Activated naive CD4-positive, alpha-beta T cell treated with anti-CD3 and anti-CD28 coated beads, Interleukin-2, amount 10 ng/mL, durations not matched to agents 7 days and 5 days (primary cell): ENCODE data around the gene MTAP.
A peak's percentile ranks its signal among the peaks of the same experiment; 100 is the strongest.
"Not testable (repeated sequence)": the region's sequence is repeated elsewhere in the genome, so short reads cannot be mapped to it uniquely, and the experiment has no call there.

ENCODE experiments used
- CTCF ChIA-PET: fragments of 350-600 bp; sonication (Branson Sonifier 250); formaldehyde crosslinking; loops from one replicate; lab custom pipeline; 2021; ENCODE audit warnings: antibody characterized with exemption; lab: Charles Lee
- DNase-seq: peaks from one replicate; pipeline ENCODE4 v3.0.0-alpha.2; 2020
- H3K27ac Mint-ChIP-seq: one replicate; pipeline ENCODE4 v1.8.0; 2021; ENCODE audit warnings: mild to moderate bottlenecking, moderate library complexity, mixed read lengths
- H3K27me3 Mint-ChIP-seq: one replicate; pipeline ENCODE4 v1.8.0; 2021; ENCODE audit warnings: mild to moderate bottlenecking, mixed read lengths
- H3K36me3 Mint-ChIP-seq: one replicate; pipeline ENCODE4 v1.8.0; 2021; ENCODE audit warnings: mixed read lengths
- H3K4me1 Mint-ChIP-seq: one replicate; pipeline ENCODE4 v1.8.0; 2021; ENCODE audit warnings: mixed read lengths
- H3K4me3 Mint-ChIP-seq: one replicate; pipeline ENCODE4 v1.8.0; 2021; ENCODE audit warnings: mild to moderate bottlenecking, moderate library complexity, mixed read lengths
- H3K9me3 Mint-ChIP-seq: one replicate; pipeline ENCODE4 v1.8.0; 2021; ENCODE audit warnings: mixed read lengths

Gene MTAP

DNA sequence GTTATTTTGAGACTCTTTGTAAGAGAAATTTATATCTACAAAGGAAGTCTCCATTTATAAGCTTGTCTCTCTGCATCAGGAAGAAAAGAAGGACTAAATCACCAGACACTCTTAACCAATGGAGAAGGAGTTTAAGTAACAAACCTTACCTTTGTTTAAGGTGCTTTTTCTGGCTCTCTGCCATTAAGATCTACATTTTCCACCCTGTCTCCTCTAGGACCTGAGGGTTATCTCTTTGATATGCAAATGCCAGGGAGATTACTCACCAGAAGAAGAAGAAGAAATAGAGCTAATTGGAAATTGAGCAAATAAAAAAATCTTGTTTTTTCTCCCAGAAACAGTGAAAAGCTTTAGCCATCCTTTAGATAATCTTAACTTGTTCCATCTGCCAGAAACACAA is 130.8 kb downstream of the MTAP start:
- H3K36me3 Mint-ChIP-seq, result peaks cover 8% of the 10 kb centered on the region
- no peak for DNase-seq
- H3K9me3 Mint-ChIP-seq, result no peaks in the 10 kb centered on the region
- peaks cover 3% of the 10 kb centered on the region for H3K27me3 Mint-ChIP-seq
- H3K4me1 Mint-ChIP-seq, result no peaks in the 10 kb centered on the region
- H3K27ac Mint-ChIP-seq, result no peak overlapping the region
- CTCF ChIA-PET, result no interaction called here
- H3K4me3 Mint-ChIP-seq, result no peak overlapping the region

DNA sequence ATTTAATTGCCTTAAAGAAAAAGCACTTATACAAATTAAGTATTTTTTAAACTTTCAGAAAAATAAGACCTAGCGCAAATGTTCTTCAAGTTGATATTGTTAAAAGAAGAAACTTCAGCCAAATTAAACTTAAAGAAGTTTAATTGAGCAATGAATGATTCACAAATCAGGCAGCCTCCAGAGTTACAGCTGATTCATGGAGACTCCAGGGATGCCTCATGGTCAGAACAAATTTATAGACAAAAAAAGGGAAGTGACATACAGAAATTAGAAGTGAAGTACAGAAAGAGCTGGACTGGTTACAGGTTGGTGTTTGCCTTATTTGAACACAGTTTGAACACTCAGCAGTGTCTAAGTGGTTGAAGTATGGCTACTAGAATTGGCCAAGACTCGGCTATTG is 131.4 kb downstream of the MTAP start:
- H3K9me3 Mint-ChIP-seq, result no peaks in the 10 kb centered on the region
- no peak overlapping the region for H3K4me3 Mint-ChIP-seq
- no peak for DNase-seq
- CTCF ChIA-PET, result no interaction called here
- H3K4me1 Mint-ChIP-seq, result no peaks in the 10 kb centered on the region
- H3K27ac Mint-ChIP-seq, result no peak overlapping the region
- H3K27me3 Mint-ChIP-seq, result peaks cover 4% of the 10 kb centered on the region
- peaks cover 8% of the 10 kb centered on the region for H3K36me3 Mint-ChIP-seq

DNA sequence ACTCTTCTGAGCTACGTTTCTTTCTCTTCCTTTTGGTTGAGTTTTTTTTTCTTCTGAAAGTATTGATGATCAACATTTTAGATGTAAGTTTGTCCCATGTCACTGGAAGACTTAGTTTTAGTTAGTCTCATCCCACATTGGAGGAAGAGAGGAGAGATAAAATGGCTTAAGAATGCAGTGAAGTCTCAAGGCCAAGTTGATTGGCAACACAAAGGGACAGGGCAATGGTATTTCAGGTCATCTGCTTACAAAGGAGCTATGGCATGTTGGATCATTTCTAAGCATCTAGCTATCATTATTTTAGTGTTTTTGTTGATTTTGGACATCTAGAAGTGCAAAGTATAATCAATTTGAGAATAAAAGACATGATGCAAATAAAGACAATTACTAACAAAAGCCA is 133.2 kb downstream of the MTAP start:
- Mint-ChIP-seq H3K27me3 (peaks cover 4% of the 10 kb centered on the region), H3K9me3 (no peaks in the 10 kb centered on the region), H3K4me1 (no peaks in the 10 kb centered on the region), H3K4me3 (no peak overlapping the region), H3K36me3 (peaks cover 8% of the 10 kb centered on the region), H3K27ac (no peak overlapping the region)
- CTCF ChIA-PET, result no interaction called here
- DNase-seq, result no peak

DNA sequence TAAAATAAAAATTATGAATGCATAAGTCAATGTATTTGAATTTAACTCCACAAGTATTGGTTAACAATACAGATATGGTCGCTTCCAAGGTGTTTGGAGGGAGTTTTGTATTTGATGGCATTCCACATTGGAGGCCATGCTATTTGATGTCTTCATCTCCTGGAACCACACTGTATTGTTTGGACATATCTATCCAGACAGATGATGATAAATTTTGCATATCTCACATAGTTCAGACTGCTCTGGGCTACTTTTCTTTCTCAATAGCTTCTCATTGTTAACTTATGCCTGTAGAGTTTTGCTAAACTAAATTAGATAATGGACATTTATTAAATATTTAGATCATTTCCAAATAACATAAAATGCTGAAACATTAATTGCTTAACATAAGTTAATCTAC is 133.7 kb downstream of the MTAP start:
- CTCF ChIA-PET, result no interaction called here
- no peak for DNase-seq
- H3K27me3 Mint-ChIP-seq, result peaks cover 4% of the 10 kb centered on the region
- no peaks in the 10 kb centered on the region for H3K9me3 Mint-ChIP-seq
- H3K4me1 Mint-ChIP-seq, result no peaks in the 10 kb centered on the region
- no peak overlapping the region for H3K27ac Mint-ChIP-seq
- no peak overlapping the region for H3K4me3 Mint-ChIP-seq
- H3K36me3 Mint-ChIP-seq, result peaks cover 8% of the 10 kb centered on the region

DNA sequence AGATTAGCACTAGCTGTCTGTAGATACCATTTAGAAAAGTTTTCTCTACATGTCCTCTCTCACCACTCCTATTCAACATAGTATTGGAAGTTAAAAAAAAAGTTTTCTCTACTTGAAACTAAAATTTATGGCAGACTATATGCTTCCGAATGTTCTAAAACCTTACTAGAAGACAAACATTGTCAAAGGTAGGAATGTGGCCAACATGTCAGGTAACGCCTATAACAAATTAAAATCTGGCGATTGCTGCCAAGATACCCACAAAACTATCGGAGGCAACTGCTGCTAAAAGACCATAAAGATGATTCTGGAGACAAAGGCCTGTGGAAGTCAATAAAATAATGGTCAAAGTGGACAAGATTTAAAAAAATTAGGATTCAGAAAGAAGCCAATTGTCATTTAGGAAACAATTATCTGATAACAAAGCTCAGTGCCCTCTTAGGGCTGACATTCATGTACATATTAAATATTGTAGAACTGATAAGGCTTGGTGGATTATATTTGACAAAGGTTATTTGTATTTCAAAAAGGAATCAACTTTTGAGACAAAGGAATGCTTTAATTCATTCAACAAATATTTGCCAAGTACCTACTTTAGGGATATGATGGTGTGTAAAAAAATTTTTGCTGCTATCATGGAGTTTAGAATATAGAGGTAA is 139.0 kb downstream of the MTAP start:
- no peak for DNase-seq
- Mint-ChIP-seq H3K36me3 (no peaks in the 10 kb centered on the region), H3K4me3 (no peak overlapping the region), H3K27ac (no peak overlapping the region), H3K27me3 (peaks cover 25% of the 10 kb centered on the region), H3K4me1 (no peaks in the 10 kb centered on the region), H3K9me3 (no peaks in the 10 kb centered on the region)
- CTCF ChIA-PET, result no interaction called here

DNA sequence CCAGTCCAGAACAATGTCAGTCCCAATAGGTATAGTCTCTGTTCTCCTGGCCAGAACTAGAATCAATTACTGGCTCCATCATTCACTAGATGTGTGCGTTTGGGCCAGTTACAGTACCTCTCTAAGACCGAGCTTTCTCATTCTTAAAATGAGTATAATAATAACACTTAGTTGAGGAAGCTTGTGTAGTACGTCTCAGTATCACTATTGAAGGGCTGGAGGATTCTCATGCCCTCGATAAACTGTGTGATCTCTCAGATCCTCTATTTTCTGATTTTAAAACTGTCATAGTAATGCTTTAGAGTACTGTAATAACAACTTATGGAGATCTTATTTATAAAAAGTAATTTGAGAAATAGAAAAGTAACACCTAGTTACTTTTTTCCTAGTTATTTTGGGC is 141.0 kb downstream of the MTAP start:
- CTCF ChIA-PET, result no interaction called here
- Mint-ChIP-seq H3K4me3 (no peak overlapping the region), H3K36me3 (no peaks in the 10 kb centered on the region), H3K27ac (no peak overlapping the region), H3K9me3 (no peaks in the 10 kb centered on the region), H3K4me1 (no peaks in the 10 kb centered on the region), H3K27me3 (peaks cover 26% of the 10 kb centered on the region)
- no peak for DNase-seq

DNA sequence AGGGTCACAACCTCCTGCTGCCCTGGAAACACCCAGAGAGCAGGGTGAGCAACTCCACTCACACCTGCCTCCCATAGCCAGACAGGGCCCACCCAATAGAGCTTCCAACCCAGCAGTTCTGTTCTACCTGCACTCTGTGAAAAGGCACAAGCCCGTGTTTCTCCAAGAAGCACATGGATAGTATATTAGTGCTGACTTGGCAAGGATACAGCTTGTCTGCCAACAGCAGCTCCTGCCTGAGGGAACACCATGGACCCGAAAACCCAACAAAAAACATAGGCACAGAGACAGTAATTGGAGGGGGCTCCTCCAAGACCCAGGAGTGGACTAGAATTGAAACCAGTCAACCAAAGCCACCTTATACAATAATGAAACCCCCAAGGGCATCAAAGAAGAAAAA is 143.2 kb downstream of the MTAP start:
- CTCF ChIA-PET, result no interaction called here
- Mint-ChIP-seq H3K9me3 (no peaks in the 10 kb centered on the region), H3K36me3 (no peaks in the 10 kb centered on the region), H3K27me3 (peaks cover 38% of the 10 kb centered on the region), H3K4me3 (no peak overlapping the region), H3K4me1 (no peaks in the 10 kb centered on the region), H3K27ac (no peak overlapping the region)
- no peak for DNase-seq

DNA sequence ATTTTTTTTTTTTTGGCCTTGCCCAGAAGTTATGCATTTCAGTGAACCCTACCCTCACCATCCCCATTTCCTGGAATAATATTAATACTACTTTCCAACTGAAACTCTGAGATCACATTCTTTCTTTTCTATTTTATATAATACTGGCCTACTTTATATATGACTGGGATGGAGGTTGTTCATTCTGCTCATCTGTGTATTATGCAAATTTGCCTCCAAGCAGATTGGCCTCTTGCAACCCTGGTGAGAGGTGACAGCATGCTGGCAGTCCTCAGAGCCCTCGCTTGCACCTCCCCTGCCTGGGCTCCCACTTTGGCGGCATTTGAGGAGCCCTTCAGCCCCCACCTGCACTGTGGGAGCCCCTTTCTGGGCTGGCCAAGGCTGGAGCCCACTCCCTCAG is 156.4 kb downstream of the MTAP start:
- peaks cover 48% of the 10 kb centered on the region for H3K27me3 Mint-ChIP-seq

DNA sequence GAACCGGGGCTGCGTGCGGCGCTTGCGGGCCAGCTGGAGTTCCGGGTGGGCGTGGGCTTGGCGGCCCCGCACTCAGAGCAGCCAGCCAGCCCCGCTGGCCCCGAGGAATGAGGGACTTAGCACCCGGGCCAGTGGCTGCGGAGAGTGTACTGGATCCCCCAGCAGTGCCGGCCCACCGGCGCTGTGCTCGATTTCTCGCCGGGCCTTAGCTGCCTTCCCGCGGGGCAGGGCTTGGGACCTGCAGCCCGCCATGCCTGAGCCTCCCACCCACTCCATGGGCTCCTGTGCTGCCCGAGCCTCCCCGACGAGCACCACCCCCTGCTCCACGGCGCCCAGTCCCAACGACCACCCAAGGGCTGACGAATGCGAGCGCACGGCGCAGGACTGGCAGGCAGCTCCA is 156.8 kb downstream of the MTAP start:
- H3K4me3 Mint-ChIP-seq, CTCF ChIA-PET: not testable (repeated sequence)

More for the DNA sequence above, 156.4 kb downstream of the MTAP start:
- Mint-ChIP-seq H3K4me1 (peaks cover 6% of the 10 kb centered on the region), H3K27ac (no peak overlapping the region), H3K36me3 (peaks cover 9% of the 10 kb centered on the region), H3K9me3 (peaks cover 19% of the 10 kb centered on the region), H3K4me3 (no peak overlapping the region)
- CTCF ChIA-PET, result no interaction called here
- DNase-seq, result no peak

DNA sequence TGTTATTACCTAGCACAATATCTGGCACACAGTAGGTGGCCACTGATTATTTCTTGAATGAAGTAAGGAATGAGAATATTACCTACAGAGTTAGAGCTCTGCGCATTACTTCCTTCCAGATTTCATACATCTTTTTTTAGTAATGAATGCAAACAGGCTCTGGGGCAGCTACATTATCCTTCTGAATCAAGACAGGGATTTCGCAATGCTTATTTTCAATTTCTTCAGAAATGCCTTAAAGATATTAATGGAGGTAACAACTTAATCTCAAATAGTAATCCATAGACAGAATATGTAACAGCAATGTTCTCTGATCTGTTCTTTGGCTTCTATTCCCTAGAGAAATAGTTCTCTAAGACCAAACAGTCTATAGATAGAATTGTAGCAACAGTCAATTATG is 159.1 kb downstream of the MTAP start:
- peaks cover 23% of the 10 kb centered on the region for H3K36me3 Mint-ChIP-seq
- CTCF ChIA-PET, result interaction anchor here (1.5 kb wide), 1 partner anchor 47 kb away, joined by 5 read pairs; no protein-coding TSS in a partner anchor
- peaks cover 67% of the 10 kb centered on the region for H3K27me3 Mint-ChIP-seq
- H3K4me1 Mint-ChIP-seq, result peaks cover 30% of the 10 kb centered on the region
- no peak overlapping the region for H3K27ac Mint-ChIP-seq
- DNase-seq, result no peak
- H3K9me3 Mint-ChIP-seq, result peaks cover 19% of the 10 kb centered on the region
- H3K4me3 Mint-ChIP-seq, result no peak overlapping the region

More for the DNA sequence above, 156.8 kb downstream of the MTAP start:
- not testable (repeated sequence) for H3K27ac Mint-ChIP-seq, DNase-seq, H3K4me1 Mint-ChIP-seq
- Mint-ChIP-seq H3K9me3 (peaks cover 19% of the 10 kb centered on the region), H3K27me3 (peaks cover 50% of the 10 kb centered on the region), H3K36me3 (peaks cover 11% of the 10 kb centered on the region)

DNA sequence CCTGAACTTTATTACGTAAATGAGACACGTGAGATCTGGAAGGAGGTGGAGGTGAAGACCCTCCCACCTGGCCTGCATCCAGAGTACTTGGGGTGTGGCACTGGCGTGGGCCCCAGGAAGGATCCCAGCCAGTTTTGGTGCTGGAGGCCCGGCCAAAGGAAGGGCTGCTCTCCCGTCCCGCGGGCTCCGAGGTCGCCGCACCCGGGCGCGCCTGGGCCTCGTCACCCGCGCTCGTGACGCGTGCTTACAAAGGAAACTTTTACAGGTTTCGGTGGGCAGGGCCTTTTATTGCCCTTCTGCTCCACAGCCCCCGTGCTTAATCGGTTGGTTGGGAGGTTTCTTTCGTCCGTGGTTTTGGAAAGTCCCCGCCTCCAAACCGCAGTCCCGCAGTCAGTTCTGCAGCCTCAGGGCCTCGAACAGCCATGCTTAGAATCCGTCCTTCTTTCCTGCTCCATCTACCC is 162.5 kb downstream of the MTAP start:
- peaks cover 48% of the 10 kb centered on the region for H3K4me1 Mint-ChIP-seq
- H3K36me3 Mint-ChIP-seq, result peaks cover 45% of the 10 kb centered on the region
- H3K4me3 Mint-ChIP-seq, result peak overlapping the region; percentile 50
- peak; percentile 73 for DNase-seq
- peaks cover 25% of the 10 kb centered on the region for H3K9me3 Mint-ChIP-seq
- H3K27ac Mint-ChIP-seq, result peak overlapping the region; percentile 65
- H3K27me3 Mint-ChIP-seq, result peaks cover 89% of the 10 kb centered on the region
- CTCF ChIA-PET, result interaction anchor here (1.2 to 1.3 kb wide), 2 partner anchors 42 to 155 kb away, joined by 4 to 5 read pairs; no protein-coding TSS in a partner anchor

DNA sequence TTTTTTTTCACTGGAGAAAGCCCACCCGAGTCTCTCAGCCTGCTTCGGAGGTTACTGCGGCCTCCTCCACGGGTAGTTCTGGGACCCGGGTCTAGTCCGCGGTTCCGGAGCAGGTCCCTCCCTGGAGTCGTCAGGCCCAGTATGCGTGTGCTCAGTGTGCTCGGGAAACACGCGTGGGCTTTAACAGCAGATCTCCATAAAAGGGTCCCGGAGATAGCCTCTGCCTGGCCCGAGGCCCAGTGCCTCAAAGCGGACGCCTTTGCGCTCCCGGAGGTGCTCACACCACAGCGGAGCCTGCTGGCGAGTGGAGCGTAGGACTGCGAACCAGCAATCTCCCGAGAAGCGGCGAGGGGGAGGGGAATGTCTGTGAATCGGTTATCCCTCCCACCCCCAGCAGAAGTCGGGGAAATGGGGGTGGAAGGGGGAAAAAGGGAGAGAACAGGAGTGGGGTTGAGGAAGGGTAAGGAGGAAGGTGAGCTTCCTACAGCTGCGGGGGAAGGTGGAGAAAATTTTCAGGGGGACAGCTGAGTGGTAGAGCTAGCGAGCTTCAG is 163.0 kb downstream of the MTAP start:
- Mint-ChIP-seq H3K27me3 (peaks cover 90% of the 10 kb centered on the region), H3K4me1 (peaks cover 48% of the 10 kb centered on the region), H3K36me3 (peaks cover 50% of the 10 kb centered on the region), H3K27ac (peak overlapping the region; percentile 65), H3K9me3 (peaks cover 24% of the 10 kb centered on the region), H3K4me3 (peak overlapping the region; percentile 50)
- CTCF ChIA-PET, result interaction anchor here (0.8 to 1.3 kb wide), 4 partner anchors 10 to 154 kb away, joined by 3 to 5 read pairs (median 4); no protein-coding TSS in a partner anchor
- DNase-seq, result peak; percentile 71

DNA sequence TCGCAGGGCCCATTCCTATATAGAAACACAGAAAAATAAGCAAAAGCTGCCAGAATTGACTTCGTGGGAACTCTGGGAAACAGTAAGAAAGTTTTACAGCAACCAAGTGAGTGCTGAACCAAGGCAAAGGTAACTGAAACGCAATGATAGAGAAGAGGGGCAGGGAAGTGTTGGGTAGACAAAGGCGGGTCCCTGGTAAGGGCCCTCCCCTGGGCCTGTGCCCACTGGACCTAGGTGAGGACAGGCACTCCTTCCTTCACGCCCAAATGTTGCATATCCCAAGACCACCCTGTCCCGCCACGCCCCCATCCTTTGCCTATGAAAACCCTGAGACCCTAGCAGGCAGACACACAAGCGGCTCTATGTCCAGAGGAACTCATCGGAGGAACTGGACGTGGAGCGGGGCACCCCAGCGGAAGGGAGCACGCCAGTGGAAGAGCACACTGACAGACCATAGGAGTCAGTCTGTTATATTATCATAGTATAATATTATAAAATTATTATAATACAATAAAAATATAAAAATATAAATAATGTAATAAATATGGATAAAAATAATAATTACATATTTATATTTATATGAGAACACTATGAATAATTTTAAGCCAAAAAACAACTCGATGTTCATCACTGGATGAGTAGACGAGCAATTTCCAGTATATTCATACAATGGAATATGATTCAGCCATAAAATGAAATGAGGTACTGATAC is 163.9 kb downstream of the MTAP start:
- DNase-seq, result no peak
- H3K4me1 Mint-ChIP-seq, result peaks cover 51% of the 10 kb centered on the region
- H3K9me3 Mint-ChIP-seq, result peaks cover 26% of the 10 kb centered on the region
- H3K27me3 Mint-ChIP-seq, result peaks cover 98% of the 10 kb centered on the region
- peak overlapping the region; percentile 50 for H3K4me3 Mint-ChIP-seq
- H3K27ac Mint-ChIP-seq, result no peak overlapping the region
- H3K36me3 Mint-ChIP-seq, result peaks cover 54% of the 10 kb centered on the region
- CTCF ChIA-PET, result interaction anchor here (0.8 to 1.3 kb wide), 4 partner anchors 10 to 154 kb away, joined by 3 to 5 read pairs (median 4); no protein-coding TSS in a partner anchor

DNA sequence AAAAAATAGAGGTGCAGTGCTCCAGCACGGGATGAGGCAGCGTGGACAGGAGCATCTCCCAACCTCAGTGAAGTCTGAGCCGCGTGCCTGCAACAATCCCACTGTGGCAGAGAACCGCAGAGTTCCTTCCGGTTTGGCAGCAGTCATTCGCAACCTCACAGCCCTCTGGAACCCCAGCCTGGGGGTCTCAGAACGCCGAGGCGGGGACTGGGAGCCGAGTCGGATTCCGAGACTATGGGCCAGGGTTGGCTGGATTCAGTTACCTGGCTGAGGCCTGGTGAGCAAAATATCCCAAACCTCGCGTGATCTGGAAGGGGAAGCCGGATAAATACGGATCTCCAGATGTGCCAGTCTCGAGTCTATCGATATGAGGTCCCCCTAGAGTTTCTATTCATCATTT is 164.7 kb downstream of the MTAP start:
- peaks cover 25% of the 10 kb centered on the region for H3K9me3 Mint-ChIP-seq
- peaks cover 100% of the 10 kb centered on the region for H3K27me3 Mint-ChIP-seq
- H3K4me3 Mint-ChIP-seq, result no peak overlapping the region
- H3K27ac Mint-ChIP-seq, result peak overlapping the region; percentile 81
- CTCF ChIA-PET, result interaction anchor here (3.5 kb wide), 1 partner anchor 40 kb away, joined by 20 read pairs; the partner anchor contains the start of gene CDKN2B
- peaks cover 57% of the 10 kb centered on the region for H3K36me3 Mint-ChIP-seq
- no peak for DNase-seq
- H3K4me1 Mint-ChIP-seq, result peaks cover 53% of the 10 kb centered on the region
